HAP-1 (cell line): ENCODE data around the gene TAF1.
"Not testable (repeated sequence)": the region's sequence is repeated elsewhere in the genome, so short reads cannot be mapped to it uniquely, and the experiment has no call there.

ENCODE experiments used
- DNase-seq, 2 experiments: peaks; one replicate each; pipeline ENCODE4 v3.0.0-alpha.2; 2016 to 2020; ENCODE audit warnings: low spot score in 2 of 2
- H3K27me3 ChIP-seq: fragments of 250-450 bp; sonication (Bioruptor Pico); 2 replicates; pipeline ENCODE4 v1.5.1; 2020; ENCODE audit warnings: low read depth, mild to moderate bottlenecking, moderate library complexity
- H3K36me3 ChIP-seq: fragments of 250-450 bp; sonication (Bioruptor Pico); replicated peaks from 2 replicates; pipeline ENCODE4 v1.5.1; 2020; ENCODE audit warnings: mild to moderate bottlenecking
- H3K4me1 ChIP-seq: fragments of 250-450 bp; sonication (Bioruptor Pico); 2 replicates; pipeline ENCODE4 v1.5.1; 2020; ENCODE audit warnings: mild to moderate bottlenecking
- H3K4me3 ChIP-seq: fragments of 250-450 bp; sonication (Bioruptor Pico); 2 replicates; pipeline ENCODE4 v1.5.1; 2020; ENCODE audit warnings: mild to moderate bottlenecking, moderate library complexity
- H3K9me3 ChIP-seq: fragments of 250-450 bp; sonication (Bioruptor Pico); 2 replicates; pipeline ENCODE4 v1.5.1; 2020; ENCODE audit warnings: mild to moderate bottlenecking, moderate library complexity
- in situ Hi-C: fragments of 300-500 bp; cut with MboI; formaldehyde crosslinking; loops from 3 replicates; pipeline ENCODE4 v1.14.3; 2020; ENCODE audit warnings: low sequenced_read_pairs, inconsistent platforms, mixed read lengths

The TAF1 gene

GRCh38 chrX:71367396-71367795 lies 1.2 kb downstream of the TAF1 start:
- in situ Hi-C loops = no loop called here

GRCh38 chrX:71372388-71372787 lies 6.2 kb downstream of the TAF1 start:
- H3K36me3 ChIP-seq = peaks cover 80% of the 10 kb centered on the region
- no peak for DNase-seq
- H3K4me1 ChIP-seq = peaks cover 5% of the 10 kb centered on the region
- no peaks in the 10 kb centered on the region for H3K27me3 ChIP-seq
- no peaks in the 10 kb centered on the region for H3K9me3 ChIP-seq
- no peak overlapping the region for H3K4me3 ChIP-seq
- in situ Hi-C loops = no loop called here

More at GRCh38 chrX:71367396-71367795, 1.2 kb downstream of the TAF1 start:
- no peaks in the 10 kb centered on the region for H3K27me3 ChIP-seq
- no peaks in the 10 kb centered on the region for H3K9me3 ChIP-seq
- peaks cover 38% of the 10 kb centered on the region for H3K36me3 ChIP-seq
- H3K4me1 ChIP-seq = peaks cover 10% of the 10 kb centered on the region
- DNase-seq = peak in 1 of 2 experiments; percentile 21
- H3K4me3 ChIP-seq = peak overlapping the region; percentile 68

GRCh38 chrX:71378732-71379131 lies 12.6 kb downstream of the TAF1 start:
- Histone ChIP-seq H3K4me3 (no peak overlapping the region), H3K27me3 (no peaks in the 10 kb centered on the region), H3K9me3 (no peaks in the 10 kb centered on the region), H3K36me3 (peaks cover 90% of the 10 kb centered on the region), H3K4me1 (no peaks in the 10 kb centered on the region)
- in situ Hi-C loops = loop anchor here (5.0 kb wide), 2 partner anchors 44 to 86 kb away; no protein-coding TSS in a partner anchor
- DNase-seq = no peak

- not testable (repeated sequence) for H3K4me3 ChIP-seq, H3K4me1 ChIP-seq, DNase-seq, H3K9me3 ChIP-seq, H3K27me3 ChIP-seq
- in situ Hi-C loops = loop anchor here (5.0 kb wide), 1 partner anchor 171 kb away; no protein-coding TSS in a partner anchor
- H3K36me3 ChIP-seq = peaks cover 100% of the 10 kb centered on the region
Observed at GRCh38 chrX:71391725-71392124, 25.6 kb downstream of the TAF1 start.

- H3K36me3 ChIP-seq = peaks cover 100% of the 10 kb centered on the region
- in situ Hi-C loops = loop anchor here (5.0 kb wide), 1 partner anchor 168 kb away; no protein-coding TSS in a partner anchor
- no peak overlapping the region for H3K4me3 ChIP-seq
- no peaks in the 10 kb centered on the region for H3K4me1 ChIP-seq
- no peak for DNase-seq
- H3K9me3 ChIP-seq = no peaks in the 10 kb centered on the region
- H3K27me3 ChIP-seq = no peaks in the 10 kb centered on the region
Observed at GRCh38 chrX:71393919-71394318, 27.8 kb downstream of the TAF1 start.

- H3K36me3 ChIP-seq = peaks cover 98% of the 10 kb centered on the region
- no peak overlapping the region for H3K4me3 ChIP-seq
- DNase-seq = no peak
- in situ Hi-C loops = no loop called here
- no peaks in the 10 kb centered on the region for H3K4me1 ChIP-seq
- H3K27me3 ChIP-seq = no peaks in the 10 kb centered on the region
- no peaks in the 10 kb centered on the region for H3K9me3 ChIP-seq
Observed at GRCh38 chrX:71396576-71396975, 30.4 kb downstream of the TAF1 start.

GRCh38 chrX:71400710-71401109 lies 34.6 kb downstream of the TAF1 start:
- Histone ChIP-seq H3K36me3 (peaks cover 94% of the 10 kb centered on the region), H3K9me3 (no peaks in the 10 kb centered on the region), H3K4me1 (no peaks in the 10 kb centered on the region), H3K27me3 (no peaks in the 10 kb centered on the region), H3K4me3 (no peak overlapping the region)
- in situ Hi-C loops = no loop called here
- no peak for DNase-seq

GRCh38 chrX:71416260-71416659 lies 50.1 kb downstream of the TAF1 start:
- H3K27me3 ChIP-seq, DNase-seq, H3K4me3 ChIP-seq, in situ Hi-C loops, H3K9me3 ChIP-seq, H3K4me1 ChIP-seq: not testable (repeated sequence)
- H3K36me3 ChIP-seq = peaks cover 47% of the 10 kb centered on the region

GRCh38 chrX:71420686-71421085 lies 54.5 kb downstream of the TAF1 start:
- Histone ChIP-seq H3K4me3 (no peak overlapping the region), H3K9me3 (no peaks in the 10 kb centered on the region), H3K36me3 (peaks cover 63% of the 10 kb centered on the region), H3K27me3 (no peaks in the 10 kb centered on the region), H3K4me1 (no peaks in the 10 kb centered on the region)
- no peak for DNase-seq
- in situ Hi-C loops = loop anchor here (5.0 kb wide), 1 partner anchor 43 kb away; no protein-coding TSS in a partner anchor

GRCh38 chrX:71432733-71433132 lies 66.6 kb downstream of the TAF1 start:
- no peaks in the 10 kb centered on the region for H3K4me1 ChIP-seq
- in situ Hi-C loops = no loop called here
- H3K9me3 ChIP-seq = no peaks in the 10 kb centered on the region
- no peak overlapping the region for H3K4me3 ChIP-seq
- no peaks in the 10 kb centered on the region for H3K27me3 ChIP-seq
- peaks cover 55% of the 10 kb centered on the region for H3K36me3 ChIP-seq
- DNase-seq = no peak

- no peaks in the 10 kb centered on the region for H3K9me3 ChIP-seq
- H3K36me3 ChIP-seq = peaks cover 47% of the 10 kb centered on the region
- DNase-seq = no peak
- in situ Hi-C loops = no loop called here
- H3K4me3 ChIP-seq = no peak overlapping the region
- no peaks in the 10 kb centered on the region for H3K27me3 ChIP-seq
- H3K4me1 ChIP-seq = no peaks in the 10 kb centered on the region
Observed at GRCh38 chrX:71438750-71439149, 72.6 kb downstream of the TAF1 start.

GRCh38 chrX:71439420-71439819 lies 73.3 kb downstream of the TAF1 start:
- Histone ChIP-seq H3K4me1 (no peaks in the 10 kb centered on the region), H3K9me3 (no peaks in the 10 kb centered on the region), H3K27me3 (no peaks in the 10 kb centered on the region), H3K36me3 (peaks cover 46% of the 10 kb centered on the region), H3K4me3 (no peak overlapping the region)
- in situ Hi-C loops = no loop called here
- no peak for DNase-seq

- Histone ChIP-seq H3K9me3 (no peaks in the 10 kb centered on the region), H3K36me3 (peaks cover 43% of the 10 kb centered on the region), H3K27me3 (no peaks in the 10 kb centered on the region), H3K4me3 (no peak overlapping the region), H3K4me1 (no peaks in the 10 kb centered on the region)
- in situ Hi-C loops = no loop called here
- DNase-seq = no peak
Observed at GRCh38 chrX:71439896-71440295, 73.7 kb downstream of the TAF1 start.

- Histone ChIP-seq H3K36me3 (peaks cover 44% of the 10 kb centered on the region), H3K9me3 (no peaks in the 10 kb centered on the region), H3K27me3 (no peaks in the 10 kb centered on the region), H3K4me1 (no peaks in the 10 kb centered on the region), H3K4me3 (no peak overlapping the region)
- no peak for DNase-seq
- in situ Hi-C loops = no loop called here
Observed at GRCh38 chrX:71440401-71440800, 74.2 kb downstream of the TAF1 start.

- DNase-seq, H3K4me1 ChIP-seq, H3K4me3 ChIP-seq, H3K27me3 ChIP-seq, H3K9me3 ChIP-seq, in situ Hi-C loops: not testable (repeated sequence)
- H3K36me3 ChIP-seq = peaks cover 46% of the 10 kb centered on the region
Observed at GRCh38 chrX:71441809-71442208, 75.7 kb downstream of the TAF1 start.
